ENCODE data around the gene TRMU.
A peak's percentile ranks its signal among the peaks of the same experiment; 100 is the strongest.

Gene TRMU

GRCh38 chr22:46336119-46337078, 885 bp downstream of the TRMU start:
- H3K4me3 ChIP-seq (ENCODE audit: low read depth, low read length), result peak overlapping the region; percentile 96

DNA sequence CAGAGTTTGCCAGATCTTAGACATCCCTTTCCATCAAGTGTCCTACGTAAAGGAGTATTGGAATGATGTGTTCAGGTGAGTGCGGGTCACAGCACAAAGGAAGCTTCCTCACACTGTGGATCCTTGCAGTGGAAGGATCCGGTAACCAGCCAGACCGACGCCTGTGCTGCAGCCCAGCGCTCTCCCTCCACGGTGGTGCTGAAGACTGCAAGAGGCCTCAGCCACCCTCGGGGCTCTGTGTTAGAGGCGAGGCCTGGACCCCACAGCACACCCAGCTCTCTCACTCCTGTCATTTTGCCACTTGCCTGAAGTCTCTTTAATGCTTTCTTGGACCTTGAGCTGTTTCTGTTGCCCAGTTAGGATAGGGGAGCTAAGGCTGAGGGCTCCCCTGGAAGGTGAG, 2.4 kb downstream of the TRMU start:
- H3K4me3 ChIP-seq (ENCODE audit: low read depth, low read length), result no peak overlapping the region

DNA sequence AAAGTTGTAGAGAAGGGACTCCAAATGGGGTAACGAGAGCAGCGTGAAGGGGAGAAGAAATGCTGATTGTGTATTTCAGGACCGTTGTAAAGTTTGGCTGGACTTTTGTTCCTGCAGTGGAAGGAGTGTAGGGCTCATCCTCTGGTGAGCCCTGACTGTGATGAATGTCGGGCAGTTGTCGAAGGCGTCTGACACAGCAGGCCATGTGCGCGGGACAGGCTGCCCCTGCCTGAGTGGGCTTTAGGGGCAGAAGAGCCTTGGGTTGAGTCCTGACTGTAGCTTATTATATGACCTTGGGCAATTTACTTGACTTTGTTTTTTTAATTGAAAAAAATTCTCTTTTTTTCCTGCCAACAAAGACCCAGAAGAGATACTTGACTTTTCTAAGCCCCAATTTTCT, 3.1 kb downstream of the TRMU start:
- no peak overlapping the region for H3K4me3 ChIP-seq (ENCODE audit: low read depth, low read length)

GRCh38 chr22:46339956-46340355, 4.4 kb downstream of the TRMU start:
- H3K4me3 ChIP-seq (ENCODE audit: low read depth, low read length), result no peak overlapping the region

DNA sequence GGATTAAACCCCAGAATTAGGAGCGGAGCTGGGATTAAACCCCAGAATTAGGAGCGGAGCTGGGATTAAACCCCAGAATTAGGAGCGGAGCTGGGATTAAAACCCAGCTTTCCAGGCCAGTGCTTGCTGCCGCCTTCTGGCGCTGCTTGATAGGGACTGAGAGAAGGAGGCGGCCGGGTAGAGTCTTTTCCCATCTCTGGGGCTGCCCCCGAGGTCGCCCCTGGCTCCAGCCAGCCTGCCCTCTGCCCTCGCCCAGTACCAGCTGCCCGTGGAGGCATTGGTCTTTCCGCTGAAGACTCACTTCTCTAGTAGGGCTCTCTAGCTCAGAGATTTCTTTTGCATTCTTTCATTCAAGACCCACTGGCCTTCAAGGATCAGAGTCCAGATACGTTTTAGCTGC, 5.2 kb downstream of the TRMU start:
- no peak overlapping the region for H3K4me3 ChIP-seq (ENCODE audit: low read depth, low read length)

DNA sequence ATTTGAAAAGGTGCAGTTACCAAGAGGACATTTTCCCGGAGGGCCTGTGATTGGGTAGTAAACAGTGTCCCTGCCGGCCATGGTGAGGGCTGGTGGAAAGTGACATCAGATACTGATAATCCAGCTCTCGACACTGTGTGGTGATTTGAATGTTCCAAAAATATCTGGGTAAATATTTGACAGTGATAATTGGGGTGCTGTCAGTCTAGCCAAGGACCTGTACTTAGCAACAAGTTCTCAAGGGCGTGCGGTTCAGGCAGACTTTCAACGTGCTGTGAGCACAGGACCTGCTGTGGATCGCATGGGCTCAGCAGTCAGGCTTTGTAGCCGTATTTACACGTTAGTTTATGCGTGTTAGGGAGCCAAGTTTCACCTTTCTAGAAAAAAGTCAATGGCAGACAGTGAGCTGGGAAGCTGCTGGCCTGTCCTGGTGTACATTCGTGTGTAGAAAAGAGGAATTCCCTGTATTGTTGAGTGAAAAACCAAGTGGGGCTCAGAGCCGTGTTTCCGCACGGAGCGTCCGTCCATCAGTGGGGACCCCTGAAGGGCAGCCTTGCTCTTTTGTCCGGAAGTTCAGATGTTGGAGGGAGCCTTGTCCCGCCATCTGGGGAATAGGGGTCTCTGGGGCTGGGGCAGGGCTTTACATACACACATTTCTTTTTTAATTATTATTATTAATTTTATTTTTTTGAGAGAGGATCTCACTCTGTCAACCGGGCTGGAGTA, 11.3 kb downstream of the TRMU start:
- H3K4me3 ChIP-seq (ENCODE audit: low read depth, low read length), result no peak overlapping the region

GRCh38 chr22:46347646-46348045, 12.1 kb downstream of the TRMU start:
- no peak overlapping the region for H3K4me3 ChIP-seq (ENCODE audit: low read depth, low read length)

DNA sequence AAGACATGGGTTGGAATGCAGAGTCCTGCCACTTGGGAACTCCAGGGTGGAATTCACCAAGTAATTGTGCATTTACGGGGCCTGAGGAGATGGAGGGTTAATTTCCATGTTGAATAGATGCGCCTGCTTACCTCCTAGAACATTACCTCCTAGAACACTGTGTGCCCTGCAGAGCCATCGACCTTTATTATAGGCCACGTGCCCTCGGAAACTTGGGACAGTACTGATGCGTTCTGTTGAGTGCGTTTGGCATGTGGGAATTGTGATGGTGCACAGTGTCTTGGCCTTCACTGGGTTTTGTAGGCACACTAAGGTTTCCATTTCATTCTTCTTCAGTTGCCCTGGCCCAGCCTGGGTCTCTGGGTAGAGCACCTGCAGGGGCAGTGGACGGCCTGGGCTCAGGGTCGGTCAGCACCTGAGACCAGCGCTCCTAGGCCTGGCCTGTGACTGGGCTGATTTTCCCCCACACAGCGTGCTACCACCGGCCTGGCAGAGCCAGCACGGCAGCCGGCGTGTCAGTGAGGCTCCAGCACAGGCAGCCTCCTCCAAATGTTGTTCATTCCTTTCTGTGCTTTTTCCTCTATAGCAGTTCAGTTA, 12.7 kb downstream of the TRMU start:
- no peak overlapping the region for H3K4me3 ChIP-seq (ENCODE audit: low read depth, low read length)

DNA sequence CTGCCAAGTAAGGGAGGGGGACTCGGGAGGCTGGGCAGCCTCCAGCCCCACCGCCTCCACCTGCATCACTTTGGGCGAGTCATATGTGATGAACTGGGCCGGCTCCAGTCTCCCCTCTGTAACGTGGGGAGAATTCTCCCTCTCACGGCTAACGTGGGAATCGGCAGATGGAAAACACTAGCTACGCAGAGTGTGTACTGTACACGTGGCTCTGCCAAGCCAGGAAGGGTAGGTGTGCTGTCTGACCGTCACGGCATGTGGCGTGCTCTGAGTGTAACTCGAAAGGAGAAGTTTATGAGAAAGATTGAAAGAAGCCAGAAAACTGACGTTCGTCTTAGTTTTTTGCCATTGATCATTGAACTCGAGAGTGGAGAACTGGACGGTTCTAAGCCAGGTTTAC, 13.7 kb downstream of the TRMU start:
- no peak overlapping the region for H3K4me3 ChIP-seq (ENCODE audit: low read depth, low read length)

- no peak overlapping the region for H3K4me3 ChIP-seq (ENCODE audit: low read depth, low read length)
Measured at GRCh38 chr22:46349681-46350080, 14.2 kb downstream of the TRMU start.

DNA sequence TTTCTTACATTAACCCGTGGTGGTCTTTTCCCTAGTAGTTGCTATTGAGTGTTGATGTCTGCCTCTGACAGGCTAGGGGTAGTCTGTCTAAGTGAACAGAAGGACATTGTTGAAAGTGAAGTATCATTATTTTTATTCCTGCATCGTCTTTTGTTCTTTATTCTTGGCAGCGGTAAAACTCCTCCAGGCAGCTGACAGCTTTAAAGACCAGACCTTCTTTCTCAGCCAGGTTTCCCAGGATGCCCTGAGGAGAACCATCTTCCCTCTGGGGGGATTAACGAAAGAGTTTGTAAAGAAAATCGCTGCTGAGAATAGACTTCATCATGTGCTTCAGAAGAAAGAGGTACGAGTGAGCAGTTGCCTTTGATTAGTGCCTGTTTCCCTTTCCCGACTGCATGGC, 14.6 kb downstream of the TRMU start:
- no peak overlapping the region for H3K4me3 ChIP-seq (ENCODE audit: low read depth, low read length)

GRCh38 chr22:46350646-46351045, 15.1 kb downstream of the TRMU start:
- H3K4me3 ChIP-seq (ENCODE audit: low read depth, low read length), result no peak overlapping the region

DNA sequence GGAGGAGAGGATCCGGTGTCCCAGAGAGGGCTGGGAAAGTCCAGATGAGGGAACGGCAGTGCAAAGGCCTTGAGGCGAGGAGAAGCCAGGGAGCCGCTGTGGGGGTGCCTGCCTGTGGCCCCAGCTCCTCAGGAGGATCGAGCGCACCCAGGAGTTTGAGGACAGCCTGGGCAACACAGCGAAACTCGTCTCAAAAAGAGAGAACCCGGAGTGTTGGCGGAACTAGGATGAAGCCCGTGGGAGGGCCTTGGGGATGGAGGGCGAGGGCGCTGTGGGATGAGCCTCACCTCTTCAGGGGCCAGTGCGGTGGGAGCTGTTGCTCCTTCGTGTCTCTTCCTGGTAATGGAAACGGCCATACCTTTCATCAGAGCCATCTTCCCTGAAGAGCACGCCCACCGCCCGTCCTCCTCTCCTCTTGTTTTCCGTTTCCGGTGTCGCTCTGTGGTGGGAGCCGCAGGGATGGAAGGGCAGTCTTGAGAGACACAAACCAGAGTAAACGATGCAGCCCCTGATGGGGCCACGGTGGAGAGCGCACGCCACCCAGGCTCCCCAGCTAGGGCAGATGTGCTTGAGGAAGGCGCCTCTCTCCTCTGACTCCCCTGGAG, 15.7 kb downstream of the TRMU start:
- no peak overlapping the region for H3K4me3 ChIP-seq (ENCODE audit: low read depth, low read length)

DNA sequence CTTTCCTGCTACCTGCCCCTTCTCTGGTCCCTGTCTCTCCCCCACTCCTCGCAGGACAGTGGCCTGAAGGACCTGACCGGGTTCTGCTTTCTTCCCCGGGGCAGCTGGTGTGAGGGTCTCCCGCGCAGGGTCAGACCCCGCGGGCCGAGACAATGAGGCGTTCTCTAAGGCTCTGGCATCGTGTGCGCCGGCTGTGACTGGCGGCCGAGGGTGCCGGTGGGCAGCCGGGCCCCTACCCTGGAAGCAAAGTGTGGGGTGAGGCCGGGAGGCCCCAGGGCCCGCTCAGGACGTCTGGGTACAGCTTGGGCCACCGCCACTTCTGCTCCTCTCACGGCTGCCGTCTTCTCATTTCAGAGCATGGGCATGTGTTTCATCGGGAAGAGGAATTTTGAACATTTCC, 16.3 kb downstream of the TRMU start:
- H3K4me3 ChIP-seq (ENCODE audit: low read depth, low read length), result no peak overlapping the region

DNA sequence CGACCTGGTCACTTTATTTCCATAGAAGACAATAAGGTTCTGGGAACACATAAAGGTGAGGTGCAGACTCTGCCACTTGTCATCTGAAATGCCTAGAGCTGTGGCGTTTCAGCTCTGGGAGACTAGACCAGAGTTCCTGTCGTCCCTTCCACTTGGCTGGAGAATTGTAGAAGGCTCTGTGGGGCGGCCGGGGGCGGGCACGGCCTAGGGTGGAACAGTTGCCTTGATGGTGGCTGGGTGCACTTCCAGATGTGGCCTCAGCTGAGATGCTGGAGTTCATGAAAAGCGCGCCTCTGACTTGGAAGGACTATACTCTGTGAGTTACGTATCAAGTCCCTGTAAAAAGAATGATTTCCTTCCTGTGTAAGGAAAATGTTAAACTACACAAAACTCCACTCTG, 16.8 kb downstream of the TRMU start:
- no peak overlapping the region for H3K4me3 ChIP-seq (ENCODE audit: low read depth, low read length)

DNA sequence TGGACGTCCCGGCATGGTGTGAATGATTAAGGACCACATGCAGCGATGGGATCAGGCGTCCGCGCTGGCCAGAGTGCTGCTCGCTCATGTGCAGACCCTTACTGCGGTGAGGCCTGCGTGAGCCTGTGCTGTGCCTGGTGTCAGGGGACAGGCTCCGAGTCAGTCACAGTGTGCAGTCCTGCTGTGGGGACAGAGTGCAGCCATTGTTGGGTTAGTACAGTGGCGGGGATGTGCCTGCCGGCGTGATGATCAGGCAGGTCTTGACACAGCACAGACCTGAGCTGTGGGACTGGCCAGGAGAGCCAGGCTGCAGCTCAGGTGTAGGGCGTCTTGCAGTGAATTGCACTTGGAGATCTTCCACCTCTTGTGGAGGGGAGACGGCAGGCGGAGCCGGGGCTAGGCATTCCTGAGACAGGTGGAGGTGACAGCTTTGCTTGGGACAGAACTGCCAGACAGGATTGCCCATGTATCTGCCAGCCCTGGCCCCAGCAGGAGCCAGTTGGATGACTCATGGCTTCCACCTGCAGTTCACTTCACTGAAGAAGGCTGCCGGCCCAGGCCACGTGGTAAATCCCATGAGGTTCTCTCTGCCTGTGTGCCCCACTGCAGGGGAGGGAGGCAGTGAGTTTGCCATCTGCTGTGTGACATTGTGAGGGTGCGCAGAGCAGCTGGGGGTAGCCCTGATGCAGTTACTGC, 17.3 kb downstream of the TRMU start:
- no peak overlapping the region for H3K4me3 ChIP-seq (ENCODE audit: low read depth, low read length)

- no peak overlapping the region for H3K4me3 ChIP-seq (ENCODE audit: low read depth, low read length)
Measured at GRCh38 chr22:46353483-46354105, 18.1 kb downstream of the TRMU start.

GRCh38 chr22:46354176-46354992, 18.9 kb downstream of the TRMU start:
- H3K4me3 ChIP-seq (ENCODE audit: low read depth, low read length), result no peak overlapping the region

DNA sequence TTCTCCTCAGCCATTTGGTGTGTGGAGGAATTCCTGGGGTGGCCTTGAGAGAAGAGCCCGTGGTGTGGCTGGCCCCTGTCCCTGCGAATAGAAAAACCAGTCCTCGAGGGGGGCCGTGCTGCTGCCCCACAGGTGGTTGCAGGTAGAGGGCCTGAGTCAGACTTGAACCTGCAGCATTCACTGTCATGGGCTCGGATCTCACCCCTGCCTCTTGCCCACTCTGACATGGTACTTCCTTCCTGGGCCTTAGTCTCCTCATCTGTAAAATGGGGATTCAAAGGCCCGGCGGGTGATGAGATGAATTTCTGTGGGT, 19.4 kb downstream of the TRMU start:
- H3K4me3 ChIP-seq (ENCODE audit: low read depth, low read length), result no peak overlapping the region

All from iPS-11a (cell line).